IPS-NIHi11 (cell line): ENCODE measurements around the gene ADAMTS14.
"Not testable (repeated sequence)": the region's sequence is repeated elsewhere in the genome, so short reads cannot be mapped to it uniquely, and the experiment has no call there.

ENCODE experiments used
- DNase-seq: peaks from one replicate; pipeline ENCODE4 v3.0.0; 2012; ENCODE audit warnings: mixed read lengths, low spot score

The ADAMTS14 gene

DNA sequence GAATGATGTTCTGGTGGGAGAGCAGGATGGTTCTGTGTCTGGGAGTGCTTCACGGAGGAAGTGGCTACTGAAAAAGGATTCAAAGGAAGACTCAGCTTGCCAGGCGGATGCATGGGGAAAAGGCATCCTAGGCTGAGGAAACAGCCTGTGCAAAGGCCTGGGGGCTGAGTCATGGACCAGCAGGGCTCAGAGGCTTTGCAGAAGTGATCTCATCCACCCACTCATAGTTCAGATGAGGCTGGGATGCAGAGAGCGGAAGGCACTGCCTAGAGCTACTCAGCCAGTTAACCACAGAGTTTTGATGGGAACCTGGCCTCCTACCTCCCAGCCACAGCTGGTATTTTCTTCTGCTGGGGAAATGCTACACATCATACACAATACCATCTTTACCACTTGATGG is 15.8 kb upstream of the ADAMTS14 start:
- no peak for DNase-seq

DNA sequence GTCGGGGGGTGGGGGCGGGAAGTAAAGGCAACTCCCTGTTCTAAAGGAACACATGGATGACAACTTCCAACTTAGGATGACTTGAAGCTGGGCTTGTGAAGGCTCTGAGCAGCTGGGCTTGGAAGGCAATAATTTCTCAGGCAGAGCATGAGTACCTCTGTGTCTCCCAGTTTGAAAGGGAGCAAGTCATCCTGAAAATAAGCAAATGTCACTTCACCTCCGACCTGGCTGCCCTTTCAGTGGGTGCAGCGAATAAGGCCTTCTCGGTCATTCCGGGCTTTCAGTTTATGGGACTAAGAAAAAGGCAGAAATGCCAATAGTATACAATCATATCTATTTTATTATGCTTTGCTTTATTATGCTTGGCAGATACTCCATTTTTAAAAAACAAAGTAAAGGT is 15.3 kb upstream of the ADAMTS14 start:
- no peak for DNase-seq

GRCh38 chr10:70658582-70659136 is 13.6 kb upstream of the ADAMTS14 start:
- no peak for DNase-seq

DNA sequence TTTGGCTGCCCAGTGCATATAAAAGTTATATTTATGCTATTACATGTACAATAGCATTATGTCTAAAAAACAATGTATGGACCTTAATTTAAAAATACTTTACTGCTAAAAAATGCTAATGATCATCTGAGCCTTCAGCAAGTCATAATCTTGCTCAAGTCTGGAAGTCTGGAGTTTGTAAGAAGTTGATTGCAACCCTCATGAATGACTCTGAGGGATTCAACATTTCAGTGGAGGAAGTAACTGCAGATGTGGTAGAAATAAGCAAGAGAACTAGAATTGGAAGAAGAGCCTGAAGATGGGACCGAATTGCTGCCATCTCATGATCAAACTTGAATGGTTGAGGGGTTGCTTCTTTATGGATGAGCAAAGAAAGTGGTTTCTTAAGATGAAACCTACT is 13.0 kb upstream of the ADAMTS14 start:
- DNase-seq = no peak

DNA sequence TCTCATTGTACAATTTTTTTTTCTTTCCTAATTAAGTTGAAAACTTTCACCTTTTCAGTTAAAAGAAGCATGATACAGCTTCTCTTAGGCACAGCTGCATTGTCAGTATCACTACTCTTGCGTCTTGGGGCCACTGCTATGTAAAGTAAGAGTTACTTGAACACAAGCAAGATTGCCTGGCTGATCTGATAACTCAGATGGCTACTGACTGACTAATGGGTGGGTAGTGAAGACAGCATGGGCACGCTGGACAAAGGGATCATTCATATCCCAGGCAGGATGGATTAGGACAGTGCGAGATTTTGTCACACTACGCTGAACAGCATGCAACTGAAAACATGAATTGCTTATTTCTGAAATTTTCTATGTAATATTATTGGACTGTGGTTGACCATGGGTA is 11.6 kb upstream of the ADAMTS14 start:
- DNase-seq = no peak

- no peak for DNase-seq
Measured at GRCh38 chr10:70661623-70662361, 10.5 kb upstream of the ADAMTS14 start.

- no peak for DNase-seq
Measured at GRCh38 chr10:70662362-70663220, 9.7 kb upstream of the ADAMTS14 start.

GRCh38 chr10:70663458-70664409 is 8.6 kb upstream of the ADAMTS14 start:
- not testable (repeated sequence) for DNase-seq

DNA sequence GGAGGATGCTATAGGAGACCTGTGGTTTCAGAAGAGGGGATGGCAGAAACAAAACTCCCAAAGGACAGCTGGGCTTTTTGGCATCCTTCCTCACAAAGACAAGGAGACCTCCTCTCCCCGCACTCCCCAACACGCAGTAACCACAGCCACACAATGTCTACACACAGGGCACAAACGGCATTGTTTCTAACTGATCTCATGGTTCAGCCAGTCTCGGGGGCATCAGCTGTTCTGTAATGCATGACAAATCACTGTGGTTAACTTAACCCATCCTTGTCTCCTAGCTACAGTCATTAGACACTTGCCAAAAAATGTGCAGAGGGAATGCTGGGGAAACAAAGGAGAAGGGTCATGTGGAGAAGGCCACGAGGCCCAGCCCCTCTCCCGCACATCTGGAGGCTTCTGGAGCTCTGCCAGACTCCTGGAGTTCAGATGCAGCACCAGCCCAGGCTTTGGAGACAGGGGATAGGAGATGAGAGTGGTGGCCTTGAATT is 7.6 kb upstream of the ADAMTS14 start:
- no peak for DNase-seq

GRCh38 chr10:70666960-70667798 is 5.1 kb upstream of the ADAMTS14 start:
- DNase-seq = no peak

GRCh38 chr10:70667818-70668217 is 4.5 kb upstream of the ADAMTS14 start:
- not testable (repeated sequence) for DNase-seq

DNA sequence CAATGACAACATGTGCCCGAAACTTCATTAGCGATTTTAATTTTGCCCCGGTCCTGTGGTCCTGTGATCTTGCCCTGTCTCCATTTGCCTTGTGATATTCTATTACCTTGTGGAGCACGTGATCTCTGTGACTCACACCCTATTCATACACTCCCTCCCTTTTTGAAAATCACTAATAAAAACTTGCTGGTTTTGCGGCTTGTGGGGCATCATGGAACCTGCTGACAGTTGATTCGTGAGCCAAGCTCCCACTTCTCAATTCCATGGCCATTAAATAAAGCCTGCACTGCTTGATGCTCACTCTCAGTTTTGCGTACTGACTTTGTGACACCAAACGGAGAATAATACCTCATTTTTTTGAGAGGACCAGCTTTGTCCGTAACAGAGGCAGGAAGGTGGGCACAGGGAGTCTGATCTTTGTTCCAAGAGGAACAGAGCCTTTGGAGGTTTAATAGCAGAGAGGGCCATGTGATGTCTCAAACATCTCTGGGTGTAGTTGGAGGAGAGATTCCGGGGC is 3.8 kb upstream of the ADAMTS14 start:
- DNase-seq = no peak

- DNase-seq = no peak
Measured at GRCh38 chr10:70669015-70669414, 3.3 kb upstream of the ADAMTS14 start.

GRCh38 chr10:70669732-70670317 is 2.5 kb upstream of the ADAMTS14 start:
- no peak for DNase-seq

GRCh38 chr10:70671619-70672164 is 614 bp upstream of the ADAMTS14 start:
- no peak for DNase-seq

DNA sequence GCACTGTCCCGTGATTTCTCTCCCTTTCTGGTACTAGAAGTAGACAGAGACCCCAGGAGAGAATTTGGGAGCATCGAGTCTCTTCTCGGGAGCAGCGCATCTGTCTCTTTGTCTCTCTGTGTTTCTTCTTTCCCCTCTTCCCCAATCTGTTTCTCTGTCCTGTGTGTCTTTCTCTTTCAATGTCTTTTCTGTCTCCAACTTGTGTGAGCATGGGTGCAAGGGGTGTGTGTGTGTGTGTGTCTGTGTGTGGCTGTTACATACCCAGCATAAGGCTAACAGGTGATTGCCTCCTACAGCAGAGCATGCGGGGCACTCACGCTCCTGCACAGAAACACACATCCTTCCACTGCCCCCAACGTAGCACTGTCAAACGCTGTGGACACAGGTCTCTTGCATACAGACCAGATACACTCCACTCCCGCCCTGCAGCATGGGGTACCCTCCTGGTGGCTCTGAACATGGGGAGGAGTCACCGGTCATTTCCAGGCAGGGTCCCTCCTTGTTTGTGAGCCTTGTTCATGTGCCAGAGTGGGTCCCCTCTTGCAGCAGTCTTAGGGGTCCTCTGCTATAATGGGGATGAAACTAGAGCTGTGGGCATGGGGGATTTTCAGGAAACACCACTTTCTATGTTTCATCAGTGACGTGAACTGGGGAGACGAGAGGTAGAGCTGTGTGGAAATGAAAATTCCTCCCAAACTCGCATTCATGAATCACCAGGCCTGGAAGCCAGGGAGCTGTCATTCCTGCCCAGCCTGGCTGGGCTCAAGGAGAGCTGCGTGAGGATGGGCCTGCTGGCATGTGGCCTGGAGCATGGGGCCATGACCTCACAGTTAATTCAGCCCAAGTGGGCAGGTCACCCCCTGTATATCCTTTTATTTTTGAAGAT is 980 bp downstream of the ADAMTS14 start:
- no peak for DNase-seq

GRCh38 chr10:70673929-70674559 is 1.7 kb downstream of the ADAMTS14 start:
- DNase-seq = no peak
